OCI-M2 (cell line): ENCODE measurements around the gene ACACA.
"Not testable (repeated sequence)": the region's sequence is repeated elsewhere in the genome, so short reads cannot be mapped to it uniquely, and the experiment has no call there.

Experiments used
- DNase-seq: peaks from one replicate; lab custom pipeline; 2025; ENCODE audit not compliant: unreplicated experiment; lab: John Stamatoyannopoulos, UW

Gene ACACA

GRCh38 chr17:37188157-37188556, 218.5 kb downstream of the ACACA start:
- no peak for DNase-seq

GRCh38 chr17:37187262-37187661, 219.4 kb downstream of the ACACA start:
- DNase-seq, result no peak

- DNase-seq, result no peak
Measured at GRCh38 chr17:37182786-37183465, 223.7 kb downstream of the ACACA start.

- DNase-seq, result no peak
Measured at GRCh38 chr17:37180376-37180775, 226.3 kb downstream of the ACACA start.

- no peak for DNase-seq
Measured at GRCh38 chr17:37179893-37180292, 226.7 kb downstream of the ACACA start.

- no peak for DNase-seq
Measured at GRCh38 chr17:37177254-37177870, 229.3 kb downstream of the ACACA start.

- DNase-seq, result no peak
Measured at GRCh38 chr17:37176723-37177122, 229.9 kb downstream of the ACACA start.

GRCh38 chr17:37174205-37174604, 232.4 kb downstream of the ACACA start:
- no peak for DNase-seq

GRCh38 chr17:37170881-37171425, 235.7 kb downstream of the ACACA start:
- DNase-seq, result no peak

GRCh38 chr17:37168731-37169353, 237.8 kb downstream of the ACACA start:
- no peak for DNase-seq

GRCh38 chr17:37167756-37168155, 238.9 kb downstream of the ACACA start:
- DNase-seq, result no peak

- DNase-seq, result no peak
Measured at GRCh38 chr17:37164057-37164456, 242.6 kb downstream of the ACACA start.

- DNase-seq, result no peak
Measured at GRCh38 chr17:37162800-37163199, 243.8 kb downstream of the ACACA start.

GRCh38 chr17:37160944-37161343, 245.7 kb downstream of the ACACA start:
- no peak for DNase-seq

- no peak for DNase-seq
Measured at GRCh38 chr17:37158290-37158689, 248.3 kb downstream of the ACACA start.

GRCh38 chr17:37148156-37148555, 258.5 kb downstream of the ACACA start:
- DNase-seq, result no peak

- no peak for DNase-seq
Measured at GRCh38 chr17:37147301-37147812, 259.3 kb downstream of the ACACA start.

GRCh38 chr17:37146086-37147064, 260.3 kb downstream of the ACACA start:
- no peak for DNase-seq

GRCh38 chr17:37144075-37144701, 262.4 kb downstream of the ACACA start:
- DNase-seq, result no peak

GRCh38 chr17:37143558-37143957, 263.1 kb downstream of the ACACA start:
- DNase-seq, result not testable (repeated sequence)
